Activated naive CD4-positive, alpha-beta T cell treated with anti-CD3 and anti-CD28 coated beads for 36 hours (primary cell): ENCODE measurements around the gene SLC9A9. TPM values are rescaled to one million over a fixed set of nuclear protein-coding genes. Genes with fewer than 3 reads are reported as not detected.
"Not testable (repeated sequence)": the region's sequence is repeated elsewhere in the genome, so short reads cannot be mapped to it uniquely, and the experiment has no call there.

Experiments
- CTCF ChIA-PET: fragments of 350-600 bp; sonication (Branson Sonifier 250); formaldehyde crosslinking; loops from one replicate; lab custom pipeline; 2021; ENCODE audit warnings: antibody characterized with exemption; lab: Charles Lee
- DNase-seq: peaks from one replicate; pipeline ENCODE4 v3.0.0-alpha.2; 2020
- H3K27ac Mint-ChIP-seq: one replicate; pipeline ENCODE4 v1.8.0; 2021; ENCODE audit warnings: mild to moderate bottlenecking, mixed read lengths
- H3K27me3 Mint-ChIP-seq: one replicate; pipeline ENCODE4 v1.8.0; 2021; ENCODE audit warnings: low read depth, mixed read lengths
- H3K36me3 Mint-ChIP-seq: one replicate; pipeline ENCODE4 v1.8.0; 2021; ENCODE audit warnings: low read depth, mixed read lengths
- H3K4me1 Mint-ChIP-seq: one replicate; pipeline ENCODE4 v1.8.0; 2021; ENCODE audit warnings: low read depth, mixed read lengths
- H3K4me3 Mint-ChIP-seq: one replicate; pipeline ENCODE4 v1.8.0; 2021; ENCODE audit warnings: mild to moderate bottlenecking, moderate library complexity, mixed read lengths
- H3K9me3 Mint-ChIP-seq: one replicate; pipeline ENCODE4 v1.8.0; 2021; ENCODE audit warnings: mixed read lengths
- intact Hi-C: fragments of 100-400 bp; cut with micrococcal nuclease; formaldehyde crosslinking; loops from one replicate; pipeline ENCODE4 v1.15.1; 2023
- total RNA-seq, 2 experiments: library from RNA; stranded (reverse); gene quantifications; one replicate each; pipeline ENCODE4 v1.2.3, GENCODE V29; 2021

Gene SLC9A9
- total RNA-seq, 2 experiments from 2014 or later, result 0.33 to 0.49 TPM

DNA sequence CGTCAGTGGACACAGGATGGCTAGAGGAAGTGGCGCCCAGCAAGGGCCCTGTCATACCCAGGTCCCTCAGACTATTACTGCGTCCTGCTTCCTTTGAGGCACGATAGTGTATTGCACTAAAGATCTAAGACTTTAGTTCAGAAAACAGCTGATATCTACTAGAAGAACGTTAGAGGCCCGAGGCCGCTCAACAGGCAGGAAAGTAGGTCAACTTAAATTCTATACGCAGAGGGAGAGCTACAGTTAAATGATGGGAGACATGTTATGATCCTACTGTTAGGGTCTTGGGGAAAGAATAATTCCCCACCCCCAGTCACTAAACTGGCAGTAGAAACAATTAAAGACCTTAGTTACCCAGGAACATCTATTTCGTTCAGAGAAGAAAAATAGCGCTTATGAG, 410.9 kb downstream of the SLC9A9 start:
- CTCF ChIA-PET, result interaction anchor here (1.3 kb wide), 1 partner anchor 10 kb away, joined by 5 read pairs; no protein-coding TSS in a partner anchor
- no peaks in the 10 kb centered on the region for H3K9me3 Mint-ChIP-seq
- DNase-seq, result no peak
- no peaks in the 10 kb centered on the region for H3K27me3 Mint-ChIP-seq
- no peaks in the 10 kb centered on the region for H3K4me1 Mint-ChIP-seq
- intact Hi-C loops, result no loop called here
- no peak overlapping the region for H3K4me3 Mint-ChIP-seq
- H3K27ac Mint-ChIP-seq, result no peak overlapping the region
- H3K36me3 Mint-ChIP-seq, result peaks cover 1% of the 10 kb centered on the region

- H3K27ac Mint-ChIP-seq, result no peak overlapping the region
- H3K36me3 Mint-ChIP-seq, result peaks cover 1% of the 10 kb centered on the region
- H3K4me1 Mint-ChIP-seq, result no peaks in the 10 kb centered on the region
- no peak for DNase-seq
- intact Hi-C loops, result no loop called here
- CTCF ChIA-PET, result no interaction called here
- H3K4me3 Mint-ChIP-seq, result no peak overlapping the region
- no peaks in the 10 kb centered on the region for H3K27me3 Mint-ChIP-seq
- no peaks in the 10 kb centered on the region for H3K9me3 Mint-ChIP-seq
Measured at GRCh38 chr3:143436231-143436930, 411.9 kb downstream of the SLC9A9 start.

DNA sequence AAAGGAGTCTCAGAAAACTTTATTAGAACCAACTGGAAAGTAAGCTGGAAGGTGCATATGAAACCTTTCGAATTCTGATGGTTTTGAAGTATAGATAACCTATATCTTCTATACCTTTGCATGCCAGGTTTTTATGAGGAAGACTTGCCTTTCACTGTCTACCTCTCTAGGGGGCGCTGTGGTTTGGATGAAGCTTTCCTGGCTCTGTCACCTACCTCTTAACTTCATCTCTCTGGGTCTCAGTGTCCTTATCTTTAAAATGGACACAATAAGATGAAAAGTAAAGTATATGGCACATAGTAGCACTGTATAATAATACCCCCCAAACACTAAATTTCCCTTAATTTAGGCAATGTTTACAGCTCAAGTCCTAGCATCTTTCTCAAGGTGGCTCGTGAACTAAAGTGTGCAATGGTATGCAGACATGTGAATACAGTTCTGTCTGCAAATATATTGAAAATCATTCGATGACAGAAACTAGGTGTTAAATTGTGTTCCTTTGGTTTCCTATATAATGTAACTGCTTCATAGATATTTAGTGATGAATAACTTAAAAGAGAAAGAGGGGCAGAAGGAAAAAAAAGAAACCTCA, 414.4 kb downstream of the SLC9A9 start:
- Mint-ChIP-seq H3K4me3 (no peak overlapping the region), H3K27ac (no peak overlapping the region)

DNA sequence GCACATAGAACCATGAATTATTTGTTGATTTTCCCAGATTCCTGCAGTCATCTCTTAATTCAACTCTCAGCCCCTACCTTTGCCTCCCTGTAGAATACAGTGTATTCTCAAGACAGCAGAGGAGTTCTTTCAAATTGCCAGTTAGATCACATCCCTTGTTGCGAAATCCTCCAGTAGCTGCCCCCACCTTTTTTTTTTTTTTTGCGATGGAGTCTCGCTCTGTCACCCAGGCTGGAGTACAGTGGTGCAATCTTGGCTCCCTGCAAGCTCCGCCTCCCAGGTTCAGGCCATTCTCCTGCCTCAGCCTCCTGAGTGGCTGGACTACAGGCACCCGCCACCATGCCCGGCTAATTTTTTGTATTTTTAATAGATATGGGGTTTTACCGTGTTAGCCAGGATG, 417.0 kb downstream of the SLC9A9 start:
- H3K27me3 Mint-ChIP-seq, H3K4me3 Mint-ChIP-seq, H3K27ac Mint-ChIP-seq, H3K4me1 Mint-ChIP-seq, H3K9me3 Mint-ChIP-seq, H3K36me3 Mint-ChIP-seq, DNase-seq: not testable (repeated sequence)
- CTCF ChIA-PET, result interaction anchor here (1.3 kb wide), 1 partner anchor 243 kb away, joined by 4 read pairs; no protein-coding TSS in a partner anchor
- intact Hi-C loops, result loop anchor here (5.0 kb wide), 1 partner anchor 309 kb away; no protein-coding TSS in a partner anchor

More for the DNA sequence above, 414.4 kb downstream of the SLC9A9 start:
- Mint-ChIP-seq H3K4me1 (no peaks in the 10 kb centered on the region), H3K9me3 (no peaks in the 10 kb centered on the region), H3K36me3 (no peaks in the 10 kb centered on the region), H3K27me3 (no peaks in the 10 kb centered on the region)
- intact Hi-C loops, result loop anchor here (1.0 to 5.0 kb wide), 4 partner anchors 210 to 329 kb away; no protein-coding TSS in a partner anchor
- peak; percentile 64 for DNase-seq
- CTCF ChIA-PET, result interaction anchor here (0.6 to 2.0 kb wide), 16 partner anchors 8 to 336 kb away, joined by 3 to 10 read pairs (median 3); no protein-coding TSS in a partner anchor

GRCh38 chr3:143430568-143430967, 417.7 kb downstream of the SLC9A9 start:
- Mint-ChIP-seq H3K27me3 (no peaks in the 10 kb centered on the region), H3K27ac (no peak overlapping the region), H3K4me1 (no peaks in the 10 kb centered on the region), H3K9me3 (no peaks in the 10 kb centered on the region), H3K36me3 (no peaks in the 10 kb centered on the region), H3K4me3 (no peak overlapping the region)
- CTCF ChIA-PET, result interaction anchor here (1.3 to 2.2 kb wide), 2 partner anchors 8 to 244 kb away, joined by 4 to 5 read pairs; no protein-coding TSS in a partner anchor
- no peak for DNase-seq
- intact Hi-C loops, result loop anchor here (5.0 kb wide), 1 partner anchor 308 kb away; no protein-coding TSS in a partner anchor

GRCh38 chr3:143429628-143430514, 418.4 kb downstream of the SLC9A9 start:
- Mint-ChIP-seq H3K27me3 (no peaks in the 10 kb centered on the region), H3K36me3 (no peaks in the 10 kb centered on the region), H3K4me1 (no peaks in the 10 kb centered on the region), H3K4me3 (no peak overlapping the region), H3K27ac (no peak overlapping the region), H3K9me3 (no peaks in the 10 kb centered on the region)
- CTCF ChIA-PET, result interaction anchor here (0.6 to 2.2 kb wide), 3 partner anchors 9 to 323 kb away, joined by 3 to 5 read pairs (median 4); no protein-coding TSS in a partner anchor
- DNase-seq, result no peak
- intact Hi-C loops, result loop anchor here (5.0 kb wide), 1 partner anchor 308 kb away; no protein-coding TSS in a partner anchor

DNA sequence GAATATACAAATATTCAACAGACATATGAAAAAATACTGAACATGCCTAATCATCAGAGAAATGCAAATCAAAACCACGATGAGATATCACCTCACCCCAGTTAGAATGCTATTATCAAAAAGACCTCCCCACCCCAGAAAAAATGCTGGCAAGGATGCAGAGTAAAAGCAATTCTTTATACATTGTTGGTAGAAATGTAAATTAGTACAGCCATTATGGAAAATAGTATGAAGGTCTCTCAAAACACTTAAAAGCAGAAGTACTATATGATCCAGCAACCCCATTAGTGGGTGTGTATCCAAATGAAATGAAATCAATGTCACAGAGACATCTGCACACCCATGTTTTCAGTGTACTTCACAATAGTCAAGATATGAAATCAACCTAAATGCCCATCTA, 420.0 kb downstream of the SLC9A9 start:
- Mint-ChIP-seq H3K27me3 (no peaks in the 10 kb centered on the region), H3K4me1 (peaks cover 11% of the 10 kb centered on the region), H3K36me3 (no peaks in the 10 kb centered on the region), H3K9me3 (no peaks in the 10 kb centered on the region), H3K27ac (no peak overlapping the region), H3K4me3 (no peak overlapping the region)
- intact Hi-C loops, result no loop called here
- no peak for DNase-seq
- CTCF ChIA-PET, result no interaction called here

DNA sequence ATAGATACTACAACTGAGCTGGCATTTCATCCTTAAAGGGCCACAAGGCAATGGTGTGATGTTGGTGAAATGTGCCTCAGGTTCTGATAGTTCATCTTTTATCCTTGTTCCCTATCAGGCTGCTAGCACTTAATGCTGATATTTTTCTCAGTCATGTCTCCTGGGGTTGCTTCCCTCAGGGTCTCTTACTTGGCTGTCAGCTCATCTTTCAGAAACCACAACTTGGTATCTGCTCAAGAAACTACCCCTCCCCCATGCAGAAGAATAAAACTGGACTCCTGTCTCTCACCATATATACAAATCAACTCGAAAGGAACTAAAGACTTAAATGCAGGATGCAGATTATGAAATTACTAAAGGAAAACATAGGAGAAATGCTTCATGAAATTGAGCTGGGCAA, 420.6 kb downstream of the SLC9A9 start:
- Mint-ChIP-seq H3K36me3 (no peaks in the 10 kb centered on the region), H3K27ac (no peak overlapping the region), H3K9me3 (no peaks in the 10 kb centered on the region), H3K4me3 (no peak overlapping the region), H3K27me3 (no peaks in the 10 kb centered on the region), H3K4me1 (peaks cover 11% of the 10 kb centered on the region)
- CTCF ChIA-PET, result interaction anchor here (1.0 to 1.7 kb wide), 2 partner anchors 10 to 307 kb away, joined by 3 to 5 read pairs; no protein-coding TSS in a partner anchor
- intact Hi-C loops, result no loop called here
- DNase-seq, result no peak

- Mint-ChIP-seq H3K4me1 (peaks cover 11% of the 10 kb centered on the region), H3K27me3 (no peaks in the 10 kb centered on the region), H3K4me3 (no peak overlapping the region), H3K36me3 (no peaks in the 10 kb centered on the region), H3K9me3 (no peaks in the 10 kb centered on the region), H3K27ac (no peak overlapping the region)
- intact Hi-C loops, result no loop called here
- CTCF ChIA-PET, result interaction anchor here (0.6 kb wide), 1 partner anchor 219 kb away, joined by 4 read pairs; no protein-coding TSS in a partner anchor
- DNase-seq, result no peak
Measured at GRCh38 chr3:143424874-143425273, 423.4 kb downstream of the SLC9A9 start.

- Mint-ChIP-seq H3K4me1 (peaks cover 11% of the 10 kb centered on the region), H3K27ac (no peak overlapping the region), H3K36me3 (no peaks in the 10 kb centered on the region), H3K27me3 (no peaks in the 10 kb centered on the region), H3K4me3 (no peak overlapping the region), H3K9me3 (no peaks in the 10 kb centered on the region)
- DNase-seq, result no peak
- intact Hi-C loops, result no loop called here
- CTCF ChIA-PET, result interaction anchor here (1.2 kb wide), 1 partner anchor 12 kb away, joined by 3 read pairs; no protein-coding TSS in a partner anchor
Measured at GRCh38 chr3:143421556-143421955, 426.7 kb downstream of the SLC9A9 start.

GRCh38 chr3:143419611-143420010, 428.7 kb downstream of the SLC9A9 start:
- CTCF ChIA-PET, result no interaction called here
- no peaks in the 10 kb centered on the region for H3K27me3 Mint-ChIP-seq
- H3K4me3 Mint-ChIP-seq, result no peak overlapping the region
- no peaks in the 10 kb centered on the region for H3K36me3 Mint-ChIP-seq
- intact Hi-C loops, result no loop called here
- H3K27ac Mint-ChIP-seq, result no peak overlapping the region
- no peaks in the 10 kb centered on the region for H3K9me3 Mint-ChIP-seq
- peaks cover 14% of the 10 kb centered on the region for H3K4me1 Mint-ChIP-seq
- no peak for DNase-seq

- intact Hi-C loops, result no loop called here
- peaks cover 7% of the 10 kb centered on the region for H3K4me1 Mint-ChIP-seq
- H3K4me3 Mint-ChIP-seq, result no peak overlapping the region
- H3K27me3 Mint-ChIP-seq, result no peaks in the 10 kb centered on the region
- H3K27ac Mint-ChIP-seq, result no peak overlapping the region
- no peaks in the 10 kb centered on the region for H3K9me3 Mint-ChIP-seq
- H3K36me3 Mint-ChIP-seq, result no peaks in the 10 kb centered on the region
- no peak for DNase-seq
- CTCF ChIA-PET, result no interaction called here
Measured at GRCh38 chr3:143418391-143418790, 429.9 kb downstream of the SLC9A9 start.
